Astrocyte of the cerebellum (primary cell): ENCODE results near the gene PC.

Source experiments
- DNase-seq: peaks from one replicate; pipeline ENCODE4 v3.0.0-alpha.2; 2011; ENCODE audit warnings: low read depth
- H3K4me3 ChIP-seq: 2 replicates; pipeline ENCODE4 v1.5.1; 2011; ENCODE audit warnings: mild to moderate bottlenecking, low read depth, low read length, moderate library complexity
- in situ Hi-C: cut with HindIII; loops from 2 replicates; pipeline ENCODE4 v1.10.0; 2017; ENCODE audit warnings: low sequenced_read_pairs
- TF ChIP-seq, protein P1 (sequence below): IDR thresholded peaks from 2 replicates; pipeline ENCODE4 v1.5.1; 2012; ENCODE audit warnings: low read length, low read depth, moderate library complexity, mild to moderate bottlenecking; ENCODE audit errors: missing control alignments

Gene PC

DNA sequence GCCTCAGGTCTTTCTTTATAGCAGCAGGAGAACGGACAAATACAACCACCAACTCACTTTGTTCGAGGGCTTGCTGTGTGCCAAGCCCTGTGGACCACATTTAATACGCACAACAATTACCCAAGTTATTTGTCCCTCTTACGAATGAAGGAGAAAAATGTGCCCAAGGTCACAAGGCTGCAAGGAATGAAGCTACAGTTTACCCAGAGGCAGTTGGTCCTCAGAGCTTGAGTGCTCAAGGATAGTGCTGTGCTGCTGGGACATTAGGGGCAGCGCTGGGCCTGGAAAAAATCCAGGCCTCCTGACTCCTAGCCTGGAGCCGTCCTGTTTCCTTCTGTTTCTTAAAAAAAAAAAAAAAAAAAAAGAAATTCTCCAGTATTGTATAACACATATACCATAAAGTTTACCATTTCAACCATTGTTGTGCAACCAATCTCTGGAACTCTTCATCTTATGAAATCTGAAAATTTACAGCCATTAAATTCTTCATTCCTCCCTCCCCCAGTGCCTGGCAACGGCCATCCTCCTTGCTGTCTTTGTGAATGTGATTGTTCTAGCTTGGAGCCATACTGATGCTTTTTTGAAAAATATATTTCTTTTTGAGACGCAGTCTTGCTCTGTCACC lies 15.9 kb upstream of the PC start:
- no peak for DNase-seq
- no peak overlapping the region for H3K4me3 ChIP-seq
- TF ChIP-seq, protein P1, sequence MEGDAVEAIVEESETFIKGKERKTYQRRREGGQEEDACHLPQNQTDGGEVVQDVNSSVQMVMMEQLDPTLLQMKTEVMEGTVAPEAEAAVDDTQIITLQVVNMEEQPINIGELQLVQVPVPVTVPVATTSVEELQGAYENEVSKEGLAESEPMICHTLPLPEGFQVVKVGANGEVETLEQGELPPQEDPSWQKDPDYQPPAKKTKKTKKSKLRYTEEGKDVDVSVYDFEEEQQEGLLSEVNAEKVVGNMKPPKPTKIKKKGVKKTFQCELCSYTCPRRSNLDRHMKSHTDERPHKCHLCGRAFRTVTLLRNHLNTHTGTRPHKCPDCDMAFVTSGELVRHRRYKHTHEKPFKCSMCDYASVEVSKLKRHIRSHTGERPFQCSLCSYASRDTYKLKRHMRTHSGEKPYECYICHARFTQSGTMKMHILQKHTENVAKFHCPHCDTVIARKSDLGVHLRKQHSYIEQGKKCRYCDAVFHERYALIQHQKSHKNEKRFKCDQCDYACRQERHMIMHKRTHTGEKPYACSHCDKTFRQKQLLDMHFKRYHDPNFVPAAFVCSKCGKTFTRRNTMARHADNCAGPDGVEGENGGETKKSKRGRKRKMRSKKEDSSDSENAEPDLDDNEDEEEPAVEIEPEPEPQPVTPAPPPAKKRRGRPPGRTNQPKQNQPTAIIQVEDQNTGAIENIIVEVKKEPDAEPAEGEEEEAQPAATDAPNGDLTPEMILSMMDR = no peak
- in situ Hi-C loops = no loop called here

DNA sequence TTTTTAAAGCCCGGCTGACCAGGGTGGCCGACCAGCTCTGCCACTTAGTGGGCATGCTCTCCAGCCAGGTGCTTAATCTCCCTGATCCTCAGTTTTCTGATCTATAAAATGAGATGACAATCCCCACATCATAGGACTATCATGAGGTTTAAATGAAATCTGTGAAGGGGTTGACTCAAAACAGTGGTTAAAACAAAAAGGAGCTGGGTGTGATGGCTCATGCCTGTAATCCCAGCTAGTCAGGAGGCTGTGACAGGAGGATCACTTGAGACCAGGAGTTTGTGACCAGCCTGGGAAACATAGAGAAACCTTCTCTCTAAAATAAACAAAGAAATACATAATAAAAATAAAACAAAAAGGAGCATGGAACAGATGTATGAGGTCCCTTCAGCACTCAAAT lies 13.3 kb upstream of the PC start:
- TF ChIP-seq, protein P1 = no peak
- no peak overlapping the region for H3K4me3 ChIP-seq
- no peak for DNase-seq
- in situ Hi-C loops = no loop called here

DNA sequence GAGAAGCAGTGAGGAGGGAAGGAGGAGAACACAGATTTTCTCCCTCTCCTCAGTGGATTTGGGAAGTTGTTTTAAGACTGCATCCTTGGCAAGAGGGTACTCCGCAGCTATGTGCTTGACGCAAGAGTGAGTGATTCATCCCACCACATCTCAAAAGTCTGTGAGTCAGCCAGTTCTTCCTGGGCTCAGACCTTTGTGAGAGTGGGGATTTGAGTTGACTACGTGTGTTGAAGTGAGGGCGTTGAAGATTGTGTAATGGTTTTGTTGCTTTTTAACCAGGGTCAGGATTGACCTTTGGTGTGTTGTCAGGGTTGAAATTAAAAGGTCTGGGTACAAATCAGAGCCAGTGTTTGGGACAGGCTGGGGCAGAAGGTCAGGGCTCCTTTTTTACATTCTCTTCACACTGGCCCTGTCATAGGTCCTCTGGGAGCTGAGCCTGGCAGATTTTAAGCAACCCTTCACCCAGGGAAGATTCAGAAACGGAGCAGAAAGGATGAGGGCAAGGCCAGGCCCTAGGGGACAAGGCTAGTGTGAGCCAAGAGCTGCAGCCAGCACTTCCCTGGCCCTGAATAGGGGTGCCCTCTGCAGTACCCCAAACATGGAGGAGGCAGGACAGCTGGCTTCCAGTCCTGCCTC lies 12.7 kb upstream of the PC start:
- in situ Hi-C loops = no loop called here
- peak; percentile 100 for DNase-seq
- TF ChIP-seq, protein P1 = no peak
- H3K4me3 ChIP-seq = no peak overlapping the region

DNA sequence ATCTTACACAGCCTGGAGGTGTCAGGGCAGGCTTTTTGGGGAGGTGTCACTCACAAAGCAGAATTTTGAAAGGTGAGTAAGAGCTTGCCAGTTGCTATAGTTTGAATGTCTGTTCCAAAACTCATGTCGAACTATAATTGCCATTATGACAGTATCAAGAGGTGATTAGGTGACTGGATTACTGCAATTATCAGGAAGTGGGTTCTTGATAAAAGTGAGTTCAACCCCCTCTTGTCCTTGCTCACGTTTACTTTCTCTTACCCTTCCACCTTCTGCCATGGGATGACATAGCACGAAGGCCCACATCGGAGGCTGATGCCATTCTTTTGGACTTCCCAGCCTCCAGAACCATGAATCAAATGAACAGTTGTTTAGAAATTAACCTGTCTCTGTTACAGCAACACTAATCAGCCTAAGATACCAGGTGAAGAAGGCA lies 12.2 kb upstream of the PC start:
- in situ Hi-C loops = no loop called here
- H3K4me3 ChIP-seq = no peak overlapping the region
- TF ChIP-seq, protein P1 = no peak
- DNase-seq = no peak

DNA sequence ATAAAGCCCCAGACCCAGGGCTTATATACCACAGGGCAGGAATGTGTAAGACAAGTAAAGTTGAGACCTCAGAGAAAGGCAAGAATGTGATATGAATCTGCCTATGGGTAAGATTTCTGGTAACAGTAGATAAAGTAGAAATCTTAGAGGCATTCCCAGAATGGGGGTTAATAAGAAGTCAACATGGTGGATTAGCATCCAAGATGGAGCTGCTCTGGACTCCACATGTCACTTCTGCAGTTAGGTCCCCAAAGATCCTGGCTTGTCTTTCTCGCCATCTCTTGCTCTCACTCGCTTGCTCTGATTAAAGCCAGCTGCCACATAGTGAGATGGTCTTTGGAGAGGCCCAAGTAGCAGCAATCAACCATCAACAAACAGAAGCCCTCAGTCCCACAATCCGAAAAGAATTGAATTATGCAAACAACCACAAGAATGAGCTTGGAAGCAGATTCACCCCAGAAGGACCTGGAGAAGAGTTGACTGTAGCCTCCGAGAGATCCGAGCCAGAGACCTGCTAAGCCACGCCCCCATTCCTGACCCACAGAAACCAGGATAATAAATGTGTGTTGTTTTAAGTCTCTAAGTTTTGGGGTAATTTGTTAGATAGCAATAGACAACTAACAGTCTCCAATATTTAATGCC lies 11.5 kb upstream of the PC start:
- in situ Hi-C loops = no loop called here
- TF ChIP-seq, protein P1 = no peak
- DNase-seq = peak; percentile 93
- no peak overlapping the region for H3K4me3 ChIP-seq

DNA sequence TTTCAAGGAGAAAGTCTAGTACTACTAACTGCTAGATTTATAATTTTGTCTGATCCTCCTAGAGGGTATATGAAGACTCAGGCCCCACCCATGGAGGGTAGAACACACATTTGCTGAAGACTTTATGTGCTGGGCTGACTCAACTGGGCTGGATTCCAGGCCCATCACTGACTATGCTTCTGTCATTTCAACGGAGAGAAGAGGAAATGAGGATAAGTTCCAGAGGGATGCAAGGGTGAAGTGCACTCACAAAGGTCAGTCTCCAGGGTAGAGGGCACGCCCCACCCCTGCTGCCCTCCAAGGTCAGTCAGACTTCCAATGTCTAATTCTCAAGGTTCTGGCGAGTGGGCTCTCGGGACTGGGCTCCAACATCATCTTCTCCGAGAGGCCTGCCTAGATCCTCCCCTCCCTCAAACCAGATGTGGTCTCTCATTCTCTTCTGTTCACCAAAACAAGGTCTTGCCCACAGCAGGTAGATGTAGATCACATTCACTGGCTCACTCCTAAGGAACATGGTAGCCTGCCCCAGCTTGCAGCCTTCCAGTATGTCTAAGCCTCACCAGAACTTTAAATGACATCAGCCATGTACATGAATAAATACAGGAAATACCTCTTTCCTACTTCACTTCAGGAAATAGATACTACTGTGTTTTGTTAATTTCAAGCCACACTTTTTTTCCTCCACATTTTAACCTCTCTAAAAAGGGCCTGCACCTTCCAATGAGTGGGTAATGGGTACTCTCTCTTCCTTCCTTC lies 9.7 kb upstream of the PC start:
- no peak overlapping the region for H3K4me3 ChIP-seq
- in situ Hi-C loops = no loop called here
- no peak for DNase-seq
- TF ChIP-seq, protein P1 = no peak
